TTC549 (cell line): ENCODE results near the gene AKAP6.
"Not testable (repeated sequence)": the region's sequence is repeated elsewhere in the genome, so short reads cannot be mapped to it uniquely, and the experiment has no call there.

Source experiments
- FAIRE-seq: peaks from 2 replicates; lab custom pipeline; 2012; peaks lifted over from hg19 to GRCh38; lab: Jason Lieb, UNC

Gene AKAP6

DNA sequence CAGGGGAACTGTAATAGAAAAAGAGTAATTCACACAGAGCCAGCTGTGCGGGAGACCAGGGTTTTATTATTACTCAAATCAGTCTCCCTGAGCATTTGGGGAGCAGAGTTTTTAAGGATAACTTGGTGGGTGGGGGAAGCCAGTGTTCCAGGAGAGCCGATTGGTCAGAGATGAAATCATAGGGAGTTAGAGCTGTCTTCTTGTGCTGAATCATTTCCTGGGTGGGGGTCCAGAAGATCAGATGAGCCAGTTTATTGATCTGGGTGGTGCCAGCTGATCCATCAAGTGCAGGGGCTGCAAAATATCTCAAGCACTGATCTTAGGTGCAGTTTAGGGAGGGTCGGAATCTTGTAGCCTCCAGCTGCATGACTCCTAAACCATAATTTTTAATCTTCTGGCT is 44.1 kb downstream of the AKAP6 start:
- not testable (repeated sequence) for FAIRE-seq

DNA sequence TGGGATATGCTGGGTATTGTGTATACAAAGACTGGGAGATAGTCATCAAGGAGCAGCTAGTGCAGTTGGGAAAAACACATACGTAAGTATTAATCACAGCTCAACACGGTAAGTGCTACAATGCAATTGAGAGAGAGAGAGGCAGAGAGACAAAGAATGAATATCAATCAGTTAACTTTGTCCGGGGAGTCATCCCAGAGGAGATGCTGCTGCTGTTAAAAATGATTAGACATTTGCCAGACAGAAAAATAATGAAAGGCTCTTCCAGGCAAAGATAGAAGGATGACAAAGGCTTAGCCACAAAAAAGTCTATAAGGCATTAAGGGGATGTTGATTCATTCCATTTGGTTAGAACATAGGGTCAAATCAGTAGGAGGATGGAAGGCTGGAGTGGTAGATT is 45.1 kb downstream of the AKAP6 start:
- FAIRE-seq = no peak

DNA sequence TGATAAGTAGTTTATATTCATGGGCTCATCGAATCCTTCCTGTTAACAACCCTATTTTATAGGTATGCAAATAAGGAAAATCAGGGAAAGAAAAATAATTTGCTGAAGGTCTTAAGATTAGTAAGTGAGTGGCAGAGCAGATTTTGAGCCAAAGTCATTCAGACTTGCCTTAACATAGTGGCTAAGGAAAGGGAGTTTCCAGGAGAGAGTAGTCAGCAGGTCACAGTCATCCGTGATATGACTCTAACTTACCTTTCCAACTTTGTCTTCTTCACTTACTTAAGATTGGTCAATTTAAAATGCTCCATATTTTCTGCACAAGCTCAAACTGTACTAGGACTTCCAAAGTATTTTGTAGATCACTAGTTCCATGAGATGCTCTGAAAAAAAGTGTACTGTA is 46.6 kb downstream of the AKAP6 start:
- no peak for FAIRE-seq

DNA sequence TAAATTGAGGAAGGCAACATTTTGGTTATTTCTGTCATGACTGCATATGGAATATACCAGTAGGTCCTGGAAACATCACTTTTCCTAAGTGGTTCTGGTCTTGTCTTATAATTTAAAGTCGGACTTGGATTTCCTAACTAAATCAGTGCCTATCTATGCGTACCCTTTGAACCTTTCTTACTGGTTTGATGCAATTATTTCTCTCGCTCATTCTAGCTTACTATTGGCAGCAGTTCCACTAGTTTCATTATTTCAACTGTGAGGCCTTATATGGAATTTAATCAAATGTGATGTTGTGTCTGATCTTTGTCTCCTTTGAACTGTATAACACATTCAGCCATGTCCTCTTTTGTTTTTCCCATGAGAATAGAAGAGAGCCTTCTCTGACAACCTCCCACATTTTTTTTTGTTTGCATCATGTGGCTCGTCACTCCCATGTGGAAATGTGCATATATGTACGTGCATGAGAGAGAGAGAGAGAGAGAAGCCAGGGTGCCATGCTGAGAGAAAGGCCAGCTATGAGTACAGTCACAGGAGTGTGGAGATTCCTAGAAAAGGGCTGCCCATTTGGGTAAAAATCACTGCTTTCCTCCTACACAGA is 48.0 kb downstream of the AKAP6 start:
- no peak for FAIRE-seq

DNA sequence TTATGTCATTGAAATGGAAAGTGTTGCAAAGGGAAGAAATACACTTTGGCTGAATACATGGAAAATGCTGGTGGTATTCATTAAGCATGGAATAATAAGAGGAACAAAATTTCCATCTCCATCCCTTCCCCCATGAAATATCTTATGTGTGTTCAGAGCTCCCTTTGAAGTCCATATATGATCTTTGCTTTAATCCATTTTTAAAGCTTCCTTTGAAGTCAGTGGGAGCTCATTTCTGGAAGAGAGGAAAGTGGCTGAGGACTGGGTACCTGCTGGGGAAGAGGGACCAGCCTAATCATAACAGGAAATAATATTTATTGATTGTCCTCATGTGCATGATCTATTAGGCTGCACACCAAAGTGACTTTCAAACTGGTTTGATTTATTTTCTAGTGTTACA is 49.2 kb downstream of the AKAP6 start:
- no peak for FAIRE-seq

DNA sequence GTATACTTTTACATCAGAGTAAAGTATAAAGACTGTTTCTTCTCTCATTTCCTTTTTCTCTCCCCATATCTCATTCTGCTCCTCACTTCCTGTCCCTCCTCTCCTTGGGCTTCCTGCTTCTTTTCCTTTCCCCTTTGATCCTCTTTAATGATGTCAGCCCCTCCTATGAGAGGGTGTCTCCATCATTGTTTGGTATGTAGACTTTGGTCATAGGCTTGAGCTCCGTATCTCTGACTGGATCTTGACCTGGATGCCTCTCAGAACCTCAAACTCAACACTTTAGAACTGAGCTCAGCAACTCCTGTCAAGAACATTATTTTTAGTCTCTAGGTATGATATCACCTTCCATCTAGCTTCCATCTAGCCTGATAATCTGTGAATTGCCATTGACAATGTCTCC is 50.3 kb downstream of the AKAP6 start:
- no peak for FAIRE-seq

DNA sequence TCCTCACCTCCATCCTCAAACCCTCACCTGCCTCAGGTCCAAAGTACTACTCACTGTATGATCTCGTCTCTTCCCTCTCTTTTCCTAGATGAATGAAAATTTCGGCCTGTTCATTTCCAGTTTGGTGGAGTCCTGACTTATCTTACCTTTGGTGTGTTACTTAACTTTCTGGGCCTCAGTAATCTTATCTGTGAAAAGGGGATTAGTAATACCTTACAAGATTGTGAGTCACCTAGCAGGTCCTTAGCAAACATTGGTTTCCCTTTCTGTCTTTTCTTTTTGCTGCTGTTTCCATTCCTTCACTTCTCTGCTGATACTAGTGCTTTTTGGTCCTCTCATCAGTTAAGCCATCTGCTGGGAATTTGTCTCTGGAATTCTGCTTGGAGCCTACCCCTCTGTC is 52.8 kb downstream of the AKAP6 start:
- FAIRE-seq = no peak

DNA sequence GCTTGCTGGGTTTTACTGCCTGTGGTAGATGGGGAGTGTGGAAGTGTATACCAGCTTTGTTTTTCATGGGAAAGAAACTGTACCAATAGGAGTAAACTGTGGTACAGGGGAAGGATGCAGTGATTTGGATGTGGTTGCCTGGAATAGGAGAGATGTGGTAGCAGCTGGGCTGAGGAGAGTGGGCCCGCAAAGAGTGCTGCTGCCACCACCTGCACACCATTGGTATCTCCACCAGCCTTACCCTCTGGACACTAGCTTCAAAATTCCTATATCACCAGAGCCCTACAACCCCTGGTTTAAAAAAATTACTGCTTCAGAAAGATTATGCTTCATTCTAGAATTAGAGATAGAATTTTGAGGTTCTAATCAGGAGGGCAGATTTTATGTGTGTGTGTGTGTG is 53.6 kb downstream of the AKAP6 start:
- no peak for FAIRE-seq

DNA sequence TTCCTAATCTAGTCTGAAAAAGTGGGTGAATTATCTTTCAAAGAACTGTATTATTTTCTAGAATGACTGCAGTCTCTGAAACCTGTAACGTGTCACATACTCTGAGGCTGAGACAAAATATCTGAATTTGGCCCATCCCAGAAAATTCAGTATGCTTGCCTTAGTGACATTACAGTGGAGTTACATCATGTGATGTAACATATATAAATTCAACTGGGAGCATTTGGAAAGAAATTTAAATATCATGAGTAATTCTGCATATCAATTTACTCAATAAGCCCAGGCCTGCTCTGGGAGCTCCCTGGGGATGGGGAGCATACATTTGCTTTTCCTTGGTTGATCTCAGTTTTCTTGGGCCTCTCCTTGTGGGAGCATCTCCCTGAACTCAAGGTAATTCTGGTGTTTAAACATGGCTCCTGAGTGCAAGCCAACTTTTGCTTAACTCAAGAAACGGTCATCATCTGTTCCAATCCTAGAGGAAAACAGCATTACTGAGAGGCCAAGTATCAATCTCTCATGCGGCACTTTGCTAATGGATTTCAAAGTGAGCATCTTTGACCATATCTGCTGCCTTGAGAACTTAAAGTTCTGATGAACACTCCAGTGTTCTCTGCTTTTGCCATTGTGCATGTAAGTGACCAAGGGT is 54.4 kb downstream of the AKAP6 start:
- FAIRE-seq = no peak

DNA sequence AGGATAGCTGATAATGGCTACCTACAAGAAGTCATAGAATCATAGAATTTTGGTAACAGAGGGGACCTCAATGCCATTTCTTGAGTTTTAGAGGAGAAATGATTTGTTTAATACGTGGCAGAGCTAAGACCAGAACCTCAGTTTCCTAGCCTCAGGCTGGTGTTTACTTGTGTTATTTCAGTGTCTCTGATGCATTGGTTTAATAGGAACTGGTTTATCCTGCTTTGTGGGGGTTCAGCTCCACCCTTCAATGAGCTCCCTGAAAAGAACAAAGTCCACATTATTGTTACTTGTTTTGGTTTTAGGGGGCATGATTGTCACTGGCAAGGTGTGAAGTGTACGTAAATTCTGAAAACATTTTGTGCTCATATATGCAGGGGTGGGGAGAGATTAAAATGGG is 55.4 kb downstream of the AKAP6 start:
- no peak for FAIRE-seq

DNA sequence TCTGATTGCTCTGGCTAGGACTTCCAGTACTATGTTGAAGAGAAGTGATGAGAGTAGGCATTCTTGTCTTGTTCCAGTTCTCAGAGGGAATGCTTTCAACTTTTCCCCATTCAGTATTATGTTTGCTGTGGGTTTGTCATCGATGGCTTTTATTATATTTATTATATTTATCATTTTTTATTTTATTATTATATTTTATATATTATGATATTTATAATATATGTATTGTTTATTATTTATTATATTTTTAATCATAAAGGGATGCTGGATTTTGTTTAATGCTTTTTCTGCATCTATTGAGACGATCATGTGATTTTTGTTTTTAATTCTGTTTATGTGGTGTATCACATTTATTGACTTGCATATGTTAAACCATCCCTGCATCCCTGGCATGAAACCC is 58.2 kb downstream of the AKAP6 start:
- FAIRE-seq = not testable (repeated sequence)

DNA sequence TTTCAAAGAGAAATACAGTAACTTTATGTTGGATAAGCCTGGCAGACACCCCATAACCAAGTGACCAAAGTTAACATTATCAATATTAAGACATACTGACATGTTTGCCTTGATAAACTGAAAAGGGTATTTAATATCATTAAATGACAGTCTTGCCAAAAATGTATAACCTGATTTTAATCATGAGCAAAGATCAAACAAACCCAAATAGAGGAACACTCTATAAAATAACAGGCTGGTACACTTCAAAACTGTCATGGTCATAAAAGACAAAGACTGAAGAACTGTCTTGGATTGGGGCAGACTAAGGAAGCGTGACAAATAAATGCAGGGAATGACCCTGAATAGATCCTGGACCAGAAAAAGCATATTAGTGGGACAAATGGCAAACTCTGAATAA is 64.0 kb downstream of the AKAP6 start:
- FAIRE-seq = no peak

DNA sequence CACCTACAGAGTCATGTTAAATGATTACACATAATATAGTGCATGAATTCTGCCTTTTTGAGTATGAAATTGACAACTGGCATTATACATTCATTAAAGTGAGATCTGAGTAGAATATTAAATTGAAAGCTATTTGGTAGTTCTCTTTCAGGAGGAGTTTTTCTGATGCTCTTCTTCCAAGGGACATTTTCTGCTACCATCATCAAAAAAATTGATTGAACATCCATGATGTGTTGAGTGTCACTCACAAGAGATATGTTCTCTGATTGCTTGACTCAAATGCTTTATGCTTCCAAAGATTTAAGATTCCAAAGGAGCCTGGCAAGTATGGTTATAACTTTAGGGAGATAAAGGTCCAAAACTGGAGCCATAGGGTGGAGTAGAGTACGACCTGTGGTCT is 64.9 kb downstream of the AKAP6 start:
- no peak for FAIRE-seq

DNA sequence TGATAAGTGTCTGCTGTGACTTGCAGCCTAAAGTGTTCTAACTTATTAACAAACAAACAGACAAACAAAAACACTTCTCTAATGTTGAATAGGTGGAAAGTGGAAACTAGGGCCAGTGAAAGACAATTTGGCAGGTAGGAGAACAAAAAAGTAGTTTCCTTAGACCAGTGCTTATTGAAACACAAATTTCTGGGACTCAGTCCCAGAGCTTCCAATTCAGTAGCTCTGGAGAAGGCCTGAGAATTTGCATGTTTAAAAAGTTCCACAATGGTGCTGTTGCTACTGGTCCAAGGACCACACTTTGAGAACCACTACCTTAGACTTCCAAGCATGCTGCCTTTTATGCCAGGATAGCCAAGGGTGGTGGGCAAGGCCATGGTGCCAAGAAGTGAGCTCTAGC is 67.8 kb downstream of the AKAP6 start:
- FAIRE-seq = no peak

DNA sequence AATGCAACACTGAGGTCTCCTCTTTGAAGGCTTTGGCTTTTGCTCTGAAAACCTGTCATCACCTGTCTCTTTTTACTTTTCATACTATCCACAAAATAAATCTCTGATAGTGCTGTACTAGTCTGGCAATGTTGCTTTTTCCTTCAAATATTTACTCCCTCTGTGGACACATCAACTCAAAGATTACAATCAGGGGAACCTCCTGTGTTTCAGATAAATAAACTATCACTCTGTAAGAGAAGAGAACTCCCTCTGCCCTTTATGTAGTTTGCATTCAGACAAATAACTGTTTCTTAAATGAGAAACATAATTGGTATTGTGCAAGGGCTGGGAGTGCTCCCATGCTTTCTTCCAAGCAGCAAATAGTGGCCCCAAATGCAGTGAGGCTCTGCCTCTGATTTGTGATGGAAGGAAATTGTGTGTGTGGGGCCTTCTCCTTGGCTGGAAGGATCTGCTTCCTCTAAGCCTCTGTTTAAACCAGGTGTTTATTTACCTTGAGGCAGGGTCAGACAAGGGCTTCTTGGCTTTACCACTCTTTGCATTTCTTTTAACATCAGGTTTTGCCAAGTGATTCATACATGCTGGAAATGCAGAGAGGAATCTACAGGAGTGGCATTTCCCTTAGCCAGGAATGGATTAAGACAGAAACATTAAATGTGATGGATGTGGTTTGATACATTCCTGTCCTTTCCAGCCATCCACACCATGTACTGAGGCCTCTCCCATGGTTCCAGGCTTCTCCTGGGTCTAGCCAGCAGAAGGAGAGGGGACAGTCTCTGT is 69.0 kb downstream of the AKAP6 start:
- no peak for FAIRE-seq

DNA sequence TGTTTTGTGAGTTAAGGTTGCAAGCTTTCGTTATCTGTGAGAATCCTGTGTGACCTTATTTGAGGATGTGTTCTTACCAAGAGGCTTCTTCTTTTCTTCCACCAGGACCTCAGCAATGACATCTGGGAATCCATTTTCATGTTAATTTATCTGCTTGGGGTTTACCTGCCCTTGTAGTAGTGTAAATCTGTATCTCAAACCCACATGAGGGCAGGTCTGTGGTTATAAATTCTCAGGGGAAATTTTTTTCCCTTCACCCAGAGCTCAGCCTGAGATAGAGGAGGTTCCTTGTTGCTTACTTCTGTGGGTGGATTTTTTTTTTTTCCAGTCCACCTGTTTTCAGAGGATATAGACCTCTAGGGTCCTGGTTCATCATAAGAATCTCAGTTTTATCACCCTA is 70.8 kb downstream of the AKAP6 start:
- FAIRE-seq = no peak

DNA sequence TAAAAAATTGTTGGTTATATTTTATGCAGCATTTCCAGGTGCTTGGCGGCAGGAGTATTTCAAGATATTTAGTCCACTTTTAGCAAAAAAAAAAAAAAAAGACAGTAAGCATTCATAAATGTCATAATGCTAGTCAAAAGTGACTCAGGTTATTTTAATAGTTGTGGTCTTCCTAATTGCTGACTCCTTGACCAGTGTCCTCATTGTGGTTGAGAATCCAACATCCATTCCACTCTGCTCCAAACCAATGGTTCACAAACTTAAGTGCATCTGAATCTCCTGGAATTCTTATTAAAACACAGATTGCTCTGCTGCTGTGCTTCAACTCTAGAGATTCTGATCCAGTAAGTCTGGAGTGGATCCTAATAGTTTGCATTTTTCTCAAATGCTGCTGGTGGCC is 71.4 kb downstream of the AKAP6 start:
- no peak for FAIRE-seq

DNA sequence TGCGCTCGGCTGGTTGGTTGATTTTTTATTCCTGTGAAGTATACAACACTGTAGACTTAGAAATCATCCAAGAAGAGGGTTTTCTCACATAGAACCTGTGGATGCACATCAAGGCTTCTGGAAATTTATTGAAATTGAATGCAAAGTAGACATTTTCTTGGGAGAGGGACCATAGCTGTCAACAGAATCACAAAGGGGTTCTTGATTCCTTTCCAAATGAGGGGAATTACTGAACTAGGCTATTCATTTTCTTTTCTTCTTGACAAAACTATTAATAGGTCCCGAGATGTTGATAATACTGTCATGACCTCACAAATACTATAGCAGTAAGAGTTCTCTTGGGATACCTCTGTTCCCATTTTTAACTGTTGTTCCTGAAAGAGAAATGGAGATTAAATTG is 73.9 kb downstream of the AKAP6 start:
- no peak for FAIRE-seq

DNA sequence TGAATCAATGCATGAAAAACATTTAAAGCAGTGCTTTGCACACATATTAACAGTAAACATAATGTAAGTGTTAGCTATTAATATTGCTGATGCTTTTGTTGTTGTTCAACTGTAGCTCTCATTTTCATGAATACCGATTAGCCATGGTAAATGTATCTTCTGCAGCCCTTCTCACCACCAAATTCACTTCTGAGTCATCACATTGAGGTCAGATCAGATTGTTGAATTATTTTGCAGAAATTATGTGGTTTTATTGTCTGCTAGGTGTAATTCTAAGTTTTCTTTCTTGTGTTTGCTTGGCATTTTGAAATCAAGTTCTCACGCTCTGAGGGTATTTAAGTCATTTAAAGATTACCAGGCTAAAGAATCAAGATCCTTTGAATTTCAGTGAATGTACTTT is 74.6 kb downstream of the AKAP6 start:
- FAIRE-seq = no peak

DNA sequence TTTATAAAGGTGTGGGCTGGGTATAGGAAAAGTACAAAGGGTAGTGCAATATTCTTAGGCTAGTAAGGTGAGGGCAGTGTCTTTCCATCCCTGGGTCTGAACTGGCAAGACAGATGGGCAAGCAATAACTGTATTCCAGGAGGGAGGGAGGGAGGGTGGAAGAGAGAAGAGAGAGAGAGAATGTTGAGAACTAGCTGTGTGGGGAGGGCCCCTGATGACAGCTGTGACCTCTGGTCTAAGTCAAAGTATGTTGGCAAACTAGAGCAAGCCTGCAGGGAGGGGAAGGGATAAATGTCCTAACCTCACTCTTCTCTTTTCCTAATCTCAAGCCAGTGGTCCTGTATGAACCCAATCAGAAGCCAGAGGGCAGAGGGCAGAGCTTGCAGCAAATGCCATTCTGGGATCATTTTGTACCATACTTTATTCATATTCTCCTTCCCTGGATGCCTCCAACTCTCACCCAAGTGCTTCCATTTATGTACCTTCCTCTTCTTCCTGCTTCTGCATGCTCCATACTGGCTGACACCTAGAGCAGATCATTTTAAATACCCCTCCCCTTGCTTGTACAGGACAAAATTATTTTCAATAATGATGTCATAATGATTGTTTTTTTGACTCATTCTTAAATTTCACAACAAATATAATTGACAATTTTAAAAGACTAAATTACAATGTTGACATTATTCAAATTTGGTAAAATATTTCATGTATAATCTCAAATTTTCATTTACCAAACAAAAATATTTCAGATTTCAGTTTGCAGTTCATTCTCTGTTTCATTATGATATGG is 75.9 kb downstream of the AKAP6 start:
- no peak for FAIRE-seq

DNA sequence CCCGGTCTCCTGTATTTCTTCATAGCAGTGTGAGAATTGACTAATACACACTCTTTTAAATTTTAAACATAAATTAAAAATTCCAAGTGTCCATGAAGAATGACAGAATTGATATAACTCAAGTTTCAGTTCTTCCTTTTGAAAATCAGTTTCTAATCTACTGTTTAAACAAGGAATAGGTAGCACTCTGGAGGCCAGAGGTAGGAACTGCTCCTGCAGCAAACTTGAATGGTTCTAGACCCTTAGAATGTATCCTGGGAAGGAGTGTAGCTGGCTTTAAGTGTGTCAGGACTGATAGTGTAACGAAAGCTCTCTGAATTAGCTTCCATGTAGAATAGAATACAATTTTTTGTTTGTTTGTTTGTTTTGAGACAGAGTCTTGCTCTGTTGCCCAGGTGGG is 76.8 kb downstream of the AKAP6 start:
- no peak for FAIRE-seq

DNA sequence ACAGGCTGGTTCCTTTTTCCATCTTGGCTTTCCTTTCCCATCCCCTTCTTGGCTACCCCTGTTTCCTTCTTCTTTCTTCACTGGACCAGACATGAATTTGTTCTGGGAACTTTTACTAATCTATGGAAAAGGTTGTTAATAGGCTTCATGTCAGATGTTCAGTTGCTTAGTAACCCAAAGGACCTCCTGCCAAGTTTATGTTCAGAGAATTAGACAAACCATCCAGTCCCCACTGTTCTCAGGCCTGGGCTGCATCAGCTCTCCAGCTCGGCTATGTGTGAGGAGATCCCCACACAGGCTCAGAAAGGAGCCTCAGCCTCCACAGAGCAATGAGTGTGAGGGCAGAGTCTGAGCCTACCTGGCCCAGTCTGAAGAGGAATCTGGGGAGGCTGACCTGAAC is 78.0 kb downstream of the AKAP6 start:
- no peak for FAIRE-seq

DNA sequence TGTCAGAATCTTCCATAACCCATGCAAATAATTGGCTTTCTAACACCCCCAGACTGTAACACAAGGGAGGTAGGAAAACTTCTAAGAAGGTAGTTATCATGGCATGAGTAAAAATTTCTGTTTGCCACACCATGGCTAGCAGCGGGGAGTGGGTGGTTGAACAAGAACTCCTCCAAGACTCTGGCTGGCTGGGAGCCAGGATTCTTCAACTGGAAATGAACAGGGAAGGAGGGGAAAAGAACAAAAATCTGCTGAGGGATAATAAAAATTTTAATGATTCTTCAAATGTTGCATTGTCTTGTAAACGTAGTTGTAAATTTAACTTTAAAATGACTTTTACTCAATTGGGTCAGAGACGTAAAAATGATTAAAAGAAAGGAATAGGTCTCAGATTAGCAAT is 78.9 kb downstream of the AKAP6 start:
- FAIRE-seq = no peak
